HG02885 (cell line): ENCODE measurements around the gene UQCRFS1.
"Not testable (repeated sequence)": the region's sequence is repeated elsewhere in the genome, so short reads cannot be mapped to it uniquely, and the experiment has no call there.

ENCODE experiments used
- ATAC-seq: cut with Tn5 transposase; IDR thresholded peaks from one replicate; pipeline ENCODE4 v1.9.1; 2021; ENCODE audit warnings: mild to moderate bottlenecking; ENCODE audit not compliant: unreplicated experiment, poor library complexity

Gene UQCRFS1

DNA sequence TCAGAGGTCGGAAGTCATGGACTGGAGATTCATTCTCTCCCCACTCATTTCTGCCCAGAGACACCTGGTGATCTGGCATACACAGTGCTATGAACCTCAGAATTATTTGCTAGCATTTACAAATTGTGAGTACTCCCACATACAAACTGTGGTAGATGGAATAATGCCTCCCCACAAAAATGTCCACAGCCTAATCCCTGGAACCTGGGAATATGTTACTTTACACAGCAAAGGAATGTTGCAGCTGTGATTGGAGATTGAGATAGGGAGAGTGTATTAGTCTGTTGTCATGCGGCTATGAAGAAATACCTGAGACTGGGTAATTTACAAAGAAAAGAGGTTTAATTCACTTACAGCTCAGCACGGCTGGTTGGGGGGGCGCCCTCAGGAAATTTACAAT is 3.1 kb upstream of the UQCRFS1 start:
- ATAC-seq, result no peak

DNA sequence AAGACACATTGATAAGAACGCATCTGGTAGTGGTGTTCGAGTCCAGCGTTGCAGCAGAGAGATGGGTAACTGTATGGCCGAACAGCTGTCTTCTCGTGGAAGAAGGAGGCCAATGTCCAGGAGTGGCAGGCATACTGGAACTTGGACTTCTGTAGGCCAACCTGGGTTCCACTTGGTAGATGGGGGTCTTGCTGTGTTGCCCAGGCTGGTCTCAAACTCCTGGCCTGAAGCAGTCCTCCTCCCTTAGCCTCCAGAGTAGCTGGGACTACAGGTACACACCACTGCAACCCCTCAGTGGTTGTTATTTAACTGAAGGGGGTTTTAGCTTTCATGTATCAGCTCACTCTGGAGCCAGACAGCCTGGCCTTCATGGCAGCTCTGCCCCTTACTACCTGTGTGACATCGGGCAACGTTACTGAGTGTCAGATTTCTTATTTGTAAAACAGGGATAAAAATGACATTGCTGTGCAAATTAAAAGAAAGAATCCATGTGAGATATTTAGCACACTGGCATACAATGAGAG is 2.4 kb upstream of the UQCRFS1 start:
- ATAC-seq, result no peak

DNA sequence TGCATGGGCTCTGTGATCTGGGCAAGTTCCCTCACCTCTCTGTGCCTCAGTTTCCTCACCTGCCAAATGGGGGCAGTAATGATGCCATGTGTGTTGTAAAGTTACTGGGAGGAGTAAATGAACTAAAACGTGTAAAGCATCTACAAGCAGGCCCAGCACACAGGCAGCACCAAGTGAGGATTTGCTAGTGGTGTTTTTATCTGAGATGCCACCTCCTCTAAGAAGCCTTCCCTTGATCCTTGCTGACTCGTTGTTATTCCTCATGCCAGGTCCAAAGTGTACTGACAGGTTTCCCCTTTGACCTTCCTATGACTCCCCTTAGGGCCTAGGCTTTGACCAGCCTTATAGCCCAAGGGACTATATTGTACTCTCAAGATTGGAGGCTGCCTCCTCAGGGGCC is 1.5 kb upstream of the UQCRFS1 start:
- ATAC-seq, result no peak

DNA sequence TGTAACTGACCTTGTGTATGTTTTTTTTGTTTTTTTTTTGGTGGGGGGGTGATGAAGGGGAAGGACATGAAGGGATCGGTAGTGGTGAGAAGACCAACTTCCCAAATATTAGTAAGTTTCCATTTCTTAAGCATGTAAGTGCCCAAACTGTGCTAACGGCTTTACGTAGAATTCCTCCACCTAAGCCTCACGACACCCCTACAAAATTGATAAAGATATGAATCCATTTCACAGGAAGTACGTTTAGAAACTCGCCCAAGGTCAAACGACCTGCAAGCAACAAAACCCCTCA is 649 bp downstream of the UQCRFS1 start:
- no peak for ATAC-seq

DNA sequence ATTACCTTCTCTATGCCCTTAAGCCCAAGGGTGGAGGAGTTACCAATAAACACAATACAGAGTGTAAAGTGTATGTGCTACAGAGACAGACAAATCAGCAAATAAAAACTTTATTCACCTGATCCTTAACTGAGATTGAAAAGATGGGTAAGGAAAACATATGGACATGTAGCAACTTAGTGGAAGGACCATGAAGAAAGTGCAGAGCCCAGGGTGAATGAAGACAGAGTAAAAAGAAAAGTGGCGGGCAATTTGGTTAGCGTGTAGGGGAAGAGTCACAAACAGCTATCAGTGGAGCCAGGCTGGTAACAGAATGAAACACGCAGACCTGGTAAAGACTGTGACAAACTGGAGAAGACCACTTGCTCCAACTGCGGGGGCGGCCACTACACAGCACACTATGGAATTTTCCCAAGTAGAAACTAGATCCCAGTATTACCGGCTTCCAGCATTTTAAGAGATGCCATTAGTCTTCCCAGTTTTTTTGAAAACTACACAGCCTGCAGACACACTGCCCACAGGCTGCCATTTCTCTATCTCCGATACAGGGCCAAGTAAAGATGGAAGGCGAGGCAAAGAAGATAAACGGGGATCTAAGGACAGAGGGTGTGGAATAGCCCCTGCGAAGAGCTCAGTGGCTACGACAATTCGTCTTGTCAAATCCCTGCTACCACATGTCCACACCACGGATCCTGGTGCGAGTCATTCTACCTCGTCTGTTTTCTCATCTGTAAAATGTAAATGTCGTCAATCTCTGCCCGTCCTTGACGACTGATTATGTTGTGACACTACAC is 1.2 kb downstream of the UQCRFS1 start:
- ATAC-seq, result no peak

DNA sequence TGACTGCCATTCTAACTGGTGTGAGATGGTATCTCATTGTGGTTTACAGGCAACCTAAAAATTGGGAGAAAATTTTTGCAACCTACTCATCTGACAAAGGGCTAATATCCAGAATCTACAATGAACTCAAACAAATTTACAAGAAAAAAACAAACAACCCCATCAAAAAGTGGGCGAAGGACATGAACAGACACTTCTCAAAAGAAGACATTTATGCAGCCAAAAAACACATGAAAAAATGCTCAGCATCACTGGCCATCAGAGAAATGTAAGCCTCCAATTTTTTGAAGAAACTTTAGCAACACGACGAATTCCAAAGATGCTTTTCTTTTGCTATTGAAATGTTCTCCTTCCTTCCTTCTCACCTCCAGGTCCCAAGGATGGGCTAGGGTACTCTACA is 1.9 kb downstream of the UQCRFS1 start:
- ATAC-seq, result not testable (repeated sequence)

DNA sequence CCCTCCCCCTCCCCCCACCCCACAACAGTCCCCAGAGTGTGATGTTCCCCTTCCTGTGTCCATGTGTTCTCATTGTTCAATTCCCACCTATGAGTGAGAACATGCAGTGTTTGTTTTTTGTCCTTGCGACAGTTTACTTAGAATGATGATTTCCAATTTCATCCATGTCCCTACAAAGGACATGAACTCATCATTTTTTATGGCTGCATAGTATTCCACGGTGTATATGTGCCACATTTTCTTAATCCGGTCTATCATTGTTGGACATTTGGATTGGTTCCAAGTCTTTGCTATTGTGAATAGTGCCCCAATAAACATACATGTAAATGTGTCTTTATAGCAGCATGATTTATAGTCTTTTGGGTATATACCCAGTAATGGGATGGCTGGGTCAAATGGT is 2.4 kb downstream of the UQCRFS1 start:
- ATAC-seq, result not testable (repeated sequence)

DNA sequence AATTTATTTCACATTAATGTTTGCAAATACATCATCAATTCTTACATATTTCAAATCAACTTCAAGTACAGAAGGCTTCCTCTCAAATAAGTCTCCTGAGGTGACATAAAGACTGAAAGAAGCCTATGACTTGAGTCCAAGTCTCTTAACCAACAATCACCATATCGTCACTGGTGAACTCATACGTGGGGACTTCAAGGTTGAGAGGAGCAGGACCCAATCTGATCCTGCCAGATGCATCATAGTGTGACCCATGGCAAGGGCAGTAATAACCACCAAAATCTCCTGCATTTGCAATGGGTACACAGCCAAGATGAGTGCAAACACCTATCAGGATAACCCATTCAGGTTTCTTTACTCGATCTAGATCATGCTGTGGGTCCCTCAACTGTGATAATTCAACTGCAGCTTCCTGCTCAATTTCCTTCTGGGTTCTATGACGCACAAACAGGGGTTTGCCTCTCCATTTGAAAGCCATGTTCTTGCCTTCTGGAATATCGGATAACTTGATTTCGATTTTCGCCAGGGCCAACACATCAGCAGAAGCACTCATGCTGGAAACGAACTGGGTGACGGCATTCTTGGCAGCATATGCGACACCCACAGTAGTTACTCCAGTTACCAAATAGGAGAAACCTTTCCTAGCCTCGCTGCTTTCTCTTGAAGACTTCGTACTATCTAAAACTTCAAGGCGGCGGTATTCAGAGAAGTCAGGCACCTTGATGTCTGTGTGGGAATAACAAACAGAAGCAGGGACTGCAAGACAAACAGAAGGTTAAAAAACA is 5.4 kb downstream of the UQCRFS1 start:
- not testable (repeated sequence) for ATAC-seq

DNA sequence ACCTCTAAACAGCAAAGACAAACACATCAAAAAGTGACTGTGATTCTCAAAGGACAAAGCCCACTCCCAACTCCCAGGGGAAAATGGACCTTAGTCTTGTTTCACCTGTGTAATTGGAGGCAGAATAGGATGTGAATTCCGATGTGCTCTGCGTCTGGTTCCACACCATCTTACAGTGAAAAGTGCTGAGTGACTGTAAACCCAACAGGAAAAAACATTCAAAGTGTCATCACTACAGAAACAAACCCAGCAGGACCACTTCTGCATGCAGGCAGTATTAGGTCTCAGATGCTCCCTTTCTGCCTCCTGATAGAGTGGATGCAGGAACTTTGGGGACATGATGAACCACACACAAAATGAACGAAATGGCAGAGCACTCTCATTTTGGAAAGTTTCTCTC is 6.5 kb downstream of the UQCRFS1 start:
- no peak for ATAC-seq

DNA sequence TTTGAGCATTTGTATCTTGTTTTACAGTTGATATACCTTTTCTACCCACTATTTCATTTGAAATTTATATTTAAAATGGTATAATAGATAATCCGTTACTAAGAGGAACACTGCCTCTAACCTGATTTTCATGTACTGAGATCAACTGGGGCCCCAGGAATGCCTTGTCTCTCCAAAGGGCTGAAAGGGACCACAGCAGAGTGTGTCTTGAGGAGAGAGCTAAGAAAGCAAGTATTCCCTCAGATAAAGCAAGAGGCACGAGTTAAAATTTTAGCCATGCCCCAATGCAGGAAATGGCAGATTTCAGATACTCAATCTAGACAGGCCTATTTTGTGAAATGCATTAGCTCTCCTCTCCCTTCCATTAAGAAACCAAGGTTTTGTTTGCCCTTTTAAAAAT is 10.7 kb downstream of the UQCRFS1 start:
- ATAC-seq, result no peak

DNA sequence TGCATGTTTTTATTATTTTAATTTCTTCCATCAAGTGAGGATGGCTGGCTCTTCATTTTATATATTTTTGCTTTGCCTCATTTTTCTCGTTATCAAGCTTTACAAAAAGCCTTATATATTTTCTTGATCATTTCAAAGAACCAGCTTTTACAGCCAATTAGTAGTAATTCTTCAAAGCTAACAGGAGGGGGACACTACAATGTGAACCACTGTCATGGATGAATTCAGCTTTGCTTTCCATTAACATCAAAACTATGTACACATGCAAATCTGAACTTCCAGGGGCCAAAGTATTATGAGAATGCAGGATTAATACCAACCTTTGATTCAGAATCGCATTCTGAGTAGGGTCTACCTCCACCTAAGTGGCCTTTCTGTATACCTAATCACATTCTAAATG is 11.1 kb downstream of the UQCRFS1 start:
- no peak for ATAC-seq

DNA sequence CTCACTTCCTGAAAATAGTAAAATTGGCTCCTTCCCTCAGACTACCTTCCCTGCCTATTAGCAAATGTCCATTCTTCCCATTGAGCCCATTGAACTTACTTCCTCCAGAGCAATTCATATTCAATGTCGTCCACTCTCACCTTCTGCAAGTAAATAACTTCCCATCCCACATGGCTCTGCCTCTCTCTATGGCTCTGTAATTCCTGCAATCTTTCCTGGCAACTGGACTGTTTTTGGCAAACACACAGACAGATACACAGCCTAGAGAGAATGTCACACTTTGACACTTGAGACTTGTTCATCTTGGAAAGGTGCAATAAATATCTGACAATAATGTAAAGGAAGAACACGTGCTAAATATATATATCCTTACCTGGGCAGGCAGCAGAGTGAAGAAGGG is 18.3 kb downstream of the UQCRFS1 start:
- ATAC-seq, result no peak

DNA sequence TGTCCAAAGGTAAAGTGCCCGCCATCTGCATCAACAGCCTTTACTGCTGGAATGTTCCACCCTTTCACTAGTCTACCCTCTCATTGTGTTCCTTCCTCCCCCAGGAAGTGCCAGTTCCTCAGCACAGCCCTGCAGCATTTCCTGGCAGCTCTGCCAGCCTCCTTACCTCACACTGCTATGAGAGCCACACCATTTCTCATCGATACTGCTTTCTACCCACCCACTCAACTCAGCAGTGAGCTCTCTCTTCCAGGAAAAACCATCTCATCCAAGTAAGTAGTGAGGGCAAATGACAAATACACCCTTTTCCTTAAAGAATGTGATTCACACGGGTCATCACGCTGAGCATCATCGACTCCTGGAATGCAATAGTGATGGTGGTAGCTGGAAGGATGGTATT is 19.8 kb downstream of the UQCRFS1 start:
- ATAC-seq, result no peak

DNA sequence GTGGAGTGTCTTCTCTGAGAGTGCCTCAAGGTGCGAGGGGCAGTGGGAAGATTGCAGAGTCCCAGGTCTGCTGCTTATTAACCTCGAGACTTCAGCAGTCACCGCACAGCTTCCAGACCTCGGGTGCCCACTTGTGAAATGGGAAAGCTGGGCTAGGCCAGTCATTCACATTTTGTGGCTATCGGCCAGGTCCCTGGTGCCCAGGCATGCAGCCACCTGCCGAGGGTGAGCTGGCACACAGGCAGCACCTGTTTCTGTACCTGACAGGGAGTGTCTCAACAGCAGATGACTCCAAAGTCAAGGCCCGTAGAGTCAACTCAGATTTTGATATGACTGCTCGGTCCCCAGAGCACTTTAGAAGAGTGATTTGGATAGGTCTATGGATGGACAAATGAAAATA is 21.9 kb downstream of the UQCRFS1 start:
- ATAC-seq, result no peak

DNA sequence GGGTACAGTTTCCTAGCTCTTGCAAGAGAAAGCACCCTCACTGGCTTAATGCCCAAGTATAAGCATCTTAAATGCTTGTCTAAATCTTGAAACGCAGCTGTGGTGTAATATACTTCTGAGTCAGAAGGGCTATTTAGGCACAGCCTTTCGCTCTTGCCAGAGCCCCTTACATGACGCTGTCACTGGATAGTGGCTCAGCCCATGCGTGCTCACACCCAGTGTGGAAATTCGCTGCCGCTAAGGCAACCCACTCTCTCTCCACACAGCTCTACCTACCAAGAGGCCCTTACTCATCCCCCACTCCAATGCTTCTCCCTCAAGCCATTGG is 24.0 kb downstream of the UQCRFS1 start:
- no peak for ATAC-seq

DNA sequence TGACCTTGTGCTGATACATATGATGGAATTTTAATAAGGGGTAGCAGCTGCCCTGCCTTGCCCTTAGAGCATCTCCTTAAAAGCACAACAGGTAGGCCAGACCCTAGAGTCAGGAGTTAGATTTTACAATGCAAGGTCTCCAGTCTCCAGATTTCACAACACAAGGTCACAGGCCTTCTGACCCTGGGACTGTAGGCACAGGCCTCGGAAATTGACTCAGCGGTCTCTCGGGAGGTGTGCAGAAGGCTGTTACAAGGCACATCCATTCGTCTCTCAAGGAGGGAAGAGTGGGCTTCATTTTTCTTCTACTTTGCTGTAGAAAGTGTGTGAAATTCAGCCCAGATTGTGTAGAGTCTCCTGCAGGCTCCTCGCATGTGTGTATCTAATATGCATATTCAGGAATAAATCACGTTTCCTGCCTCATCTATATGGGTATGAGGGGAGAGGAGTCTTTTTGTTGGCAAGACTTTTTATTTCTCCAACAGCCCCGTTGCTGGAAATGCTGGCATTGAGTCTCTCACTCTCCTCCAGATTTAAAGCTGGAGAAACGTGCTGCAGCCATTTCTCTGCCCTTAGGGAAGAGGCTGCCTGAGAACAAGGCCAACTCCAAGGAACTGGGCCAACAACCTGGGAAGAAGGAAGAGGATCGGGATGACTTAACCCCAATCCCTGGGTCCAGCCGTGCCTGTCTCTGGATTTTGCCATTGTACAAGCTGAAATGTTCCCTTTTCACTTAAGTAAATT is 24.5 kb downstream of the UQCRFS1 start:
- ATAC-seq, result no peak

DNA sequence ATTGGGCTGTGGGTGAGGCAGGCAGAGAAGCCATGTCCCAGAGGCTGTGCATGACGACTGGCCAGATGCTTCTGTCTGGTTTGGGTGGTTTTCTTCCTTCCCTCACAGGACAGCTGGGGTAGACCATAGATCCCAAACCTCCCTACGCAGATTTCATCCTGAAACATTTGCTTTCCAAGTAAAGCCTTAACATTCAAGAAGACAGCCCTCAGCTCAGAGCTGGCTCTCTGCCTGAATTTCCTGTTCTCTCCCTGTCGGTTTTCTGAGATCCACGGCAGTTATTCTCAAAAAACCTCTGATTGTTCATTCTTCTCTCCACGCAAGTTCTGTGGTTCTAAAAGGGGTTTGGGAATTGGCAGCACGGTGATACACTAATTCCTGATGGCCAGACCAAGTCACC is 25.3 kb downstream of the UQCRFS1 start:
- no peak for ATAC-seq

DNA sequence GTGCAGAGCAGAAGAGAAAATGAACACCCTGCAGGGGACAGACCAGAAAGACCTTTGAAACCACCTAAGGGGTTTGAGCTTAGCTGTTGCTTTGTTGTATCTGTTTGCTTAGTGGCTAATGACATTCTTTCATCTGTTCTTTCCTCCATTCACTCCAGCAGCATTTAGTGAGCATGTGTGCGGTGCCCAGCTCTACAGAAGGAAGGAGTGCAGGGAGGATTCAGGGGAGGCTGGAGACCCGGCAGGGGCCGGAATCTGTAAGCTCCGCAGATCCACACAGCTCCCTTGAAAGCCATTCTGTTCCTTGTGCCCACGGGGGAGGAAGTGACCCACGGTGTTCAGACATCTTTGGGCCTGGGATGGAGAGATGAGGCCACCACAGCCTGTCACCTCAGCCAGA is 27.5 kb downstream of the UQCRFS1 start:
- ATAC-seq, result no peak

DNA sequence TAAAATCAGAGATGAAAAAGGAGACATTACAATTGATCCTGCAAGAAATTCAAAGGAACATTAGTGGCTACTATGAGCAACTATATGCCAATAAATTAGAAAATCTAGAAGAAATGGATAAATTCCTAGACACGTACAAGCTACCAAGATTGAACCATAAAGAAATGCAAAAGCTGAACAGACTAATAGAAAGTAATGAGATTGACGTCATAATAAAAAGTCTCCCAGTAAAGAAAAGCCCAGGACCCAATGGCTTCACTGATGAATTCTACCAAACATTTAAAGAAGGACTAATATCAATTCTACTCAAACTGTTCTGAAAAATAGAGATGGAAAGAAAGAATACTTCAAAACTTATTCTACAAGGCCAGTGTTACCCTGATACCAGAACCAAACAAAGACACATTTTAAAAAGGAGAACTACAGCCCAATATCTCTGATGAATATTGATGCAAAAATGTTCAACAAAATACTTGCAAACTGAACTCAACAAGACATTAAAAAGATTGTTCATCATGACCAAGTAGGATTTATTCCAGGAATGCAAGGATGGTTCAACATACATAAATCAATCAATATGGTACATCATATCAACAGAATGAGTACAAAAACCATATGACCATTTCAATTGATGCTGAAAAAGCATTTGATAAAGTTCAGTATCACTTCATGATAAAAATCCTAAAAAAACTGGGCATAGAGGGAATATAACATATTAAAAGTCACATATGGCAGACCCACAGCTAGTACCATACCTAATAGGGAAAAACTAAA is 35.8 kb downstream of the UQCRFS1 start:
- ATAC-seq, result no peak

DNA sequence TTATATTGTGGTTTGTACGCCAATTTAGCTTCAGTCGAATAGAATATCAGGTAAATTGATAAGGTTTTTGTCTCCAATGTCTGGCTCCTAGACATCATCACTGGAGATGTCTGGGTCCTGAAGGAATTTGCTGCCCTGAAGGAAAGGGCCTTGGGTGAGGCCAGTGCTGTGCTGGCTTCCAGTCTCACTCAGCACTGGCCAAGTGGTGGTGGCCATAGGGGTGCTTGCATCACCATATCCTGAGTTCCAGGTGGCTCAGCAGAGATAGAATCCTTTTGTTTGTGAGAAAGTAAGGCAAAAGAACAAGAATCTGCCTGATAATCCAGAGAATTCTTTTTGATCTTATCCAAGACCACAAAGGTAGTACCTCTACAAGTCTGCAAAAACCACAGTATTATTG is 39.1 kb downstream of the UQCRFS1 start:
- ATAC-seq, result no peak

DNA sequence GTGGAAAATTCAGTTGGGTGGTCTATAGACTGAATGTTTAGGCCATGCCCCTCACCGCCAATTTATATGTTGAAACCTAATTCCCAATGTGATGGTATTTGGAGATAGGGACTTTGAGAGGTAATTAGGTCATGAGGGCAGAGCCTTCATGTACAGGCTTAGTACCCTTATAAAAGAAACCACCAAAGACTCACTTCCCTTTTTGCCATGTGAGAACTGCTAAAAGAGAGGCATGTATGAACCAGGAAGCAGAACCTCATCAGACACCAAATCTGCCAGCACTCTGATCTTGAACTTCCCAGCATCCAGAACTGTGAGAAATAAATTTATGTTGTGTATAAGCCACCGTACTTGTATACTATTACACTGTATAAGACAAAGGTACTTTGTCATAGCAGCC is 40.6 kb downstream of the UQCRFS1 start:
- ATAC-seq, result no peak
